T follicular helper cell (primary cell): ENCODE data around the gene NAGPA.
A peak's percentile ranks its signal among the peaks of the same experiment; 100 is the strongest.
"Not testable (repeated sequence)": the region's sequence is repeated elsewhere in the genome, so short reads cannot be mapped to it uniquely, and the experiment has no call there.

Source experiments
- DNase-seq: peaks from one replicate; pipeline ENCODE4 v3.0.0-alpha.2; 2020; ENCODE audit warnings: low read depth

Gene NAGPA

DNA sequence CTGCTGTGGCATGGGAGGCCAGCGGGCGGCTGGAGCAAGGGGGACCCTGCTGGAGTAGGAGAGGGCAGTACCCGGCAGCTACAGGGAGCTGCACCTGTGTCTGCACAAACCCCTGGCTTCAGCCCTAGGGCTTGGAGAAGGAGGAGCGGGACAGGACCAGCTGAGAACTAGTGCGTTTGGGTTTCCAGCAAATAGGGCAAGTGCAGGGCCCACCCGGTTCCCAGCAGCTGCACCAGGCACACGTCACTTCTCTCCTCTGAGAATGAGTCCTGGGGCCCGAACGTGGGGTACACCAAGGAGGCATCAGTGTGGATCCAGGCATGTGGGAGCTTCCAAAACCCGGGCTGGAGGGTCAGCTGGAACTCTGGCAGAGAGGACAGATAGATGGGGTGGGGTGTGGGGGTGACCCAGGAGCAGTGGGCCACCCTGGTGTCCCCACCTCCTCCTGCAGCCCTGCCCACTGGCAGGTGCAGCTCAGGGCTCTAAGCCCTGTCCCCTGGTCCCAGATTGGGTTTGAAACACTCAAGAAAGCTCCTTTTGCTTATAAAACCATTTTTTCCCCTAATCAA lies 26.4 kb upstream of the NAGPA start:
- DNase-seq = no peak

- DNase-seq = no peak
Measured at GRCh38 chr16:5059386-5060072, 25.8 kb upstream of the NAGPA start.

DNA sequence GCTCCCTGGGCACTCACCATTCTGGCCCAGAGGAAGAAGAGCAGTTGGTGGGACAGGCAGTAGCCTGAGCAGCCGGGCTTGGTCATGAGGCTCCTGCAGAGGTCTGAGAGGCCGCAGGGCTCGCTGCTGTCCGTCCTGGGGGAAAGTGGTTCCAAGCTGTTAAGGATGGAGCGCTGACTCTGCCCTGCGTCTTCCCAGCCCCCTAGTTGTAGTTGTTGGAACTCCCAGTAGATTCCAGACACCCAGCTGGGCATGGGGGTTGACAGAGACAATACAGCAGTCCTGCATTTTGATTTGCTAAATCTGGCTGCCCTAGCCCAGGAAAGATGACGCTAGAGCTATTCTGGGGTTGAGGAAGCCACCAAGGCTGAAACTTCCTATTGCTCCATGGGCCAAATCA lies 24.7 kb upstream of the NAGPA start:
- DNase-seq = no peak

DNA sequence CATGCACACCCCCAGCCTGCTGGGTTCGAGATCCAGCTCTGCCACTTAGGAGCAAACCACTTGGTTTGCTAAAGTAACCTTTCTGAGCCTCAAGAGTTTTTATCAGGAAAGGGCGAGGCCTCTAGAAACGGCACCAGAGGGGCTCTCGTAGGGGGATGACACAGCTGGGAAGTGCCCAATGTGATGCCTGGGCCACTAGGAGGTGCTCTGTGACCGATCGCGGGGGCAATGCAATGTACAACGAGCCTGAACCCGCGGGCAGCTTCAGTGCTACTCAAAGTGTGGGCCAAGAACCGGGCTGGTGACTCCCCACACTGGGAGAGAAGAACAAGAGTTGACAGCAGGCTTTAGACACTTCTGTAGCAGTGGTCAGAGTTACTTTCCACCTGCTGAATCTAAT lies 22.6 kb upstream of the NAGPA start:
- DNase-seq = peak; percentile 4

DNA sequence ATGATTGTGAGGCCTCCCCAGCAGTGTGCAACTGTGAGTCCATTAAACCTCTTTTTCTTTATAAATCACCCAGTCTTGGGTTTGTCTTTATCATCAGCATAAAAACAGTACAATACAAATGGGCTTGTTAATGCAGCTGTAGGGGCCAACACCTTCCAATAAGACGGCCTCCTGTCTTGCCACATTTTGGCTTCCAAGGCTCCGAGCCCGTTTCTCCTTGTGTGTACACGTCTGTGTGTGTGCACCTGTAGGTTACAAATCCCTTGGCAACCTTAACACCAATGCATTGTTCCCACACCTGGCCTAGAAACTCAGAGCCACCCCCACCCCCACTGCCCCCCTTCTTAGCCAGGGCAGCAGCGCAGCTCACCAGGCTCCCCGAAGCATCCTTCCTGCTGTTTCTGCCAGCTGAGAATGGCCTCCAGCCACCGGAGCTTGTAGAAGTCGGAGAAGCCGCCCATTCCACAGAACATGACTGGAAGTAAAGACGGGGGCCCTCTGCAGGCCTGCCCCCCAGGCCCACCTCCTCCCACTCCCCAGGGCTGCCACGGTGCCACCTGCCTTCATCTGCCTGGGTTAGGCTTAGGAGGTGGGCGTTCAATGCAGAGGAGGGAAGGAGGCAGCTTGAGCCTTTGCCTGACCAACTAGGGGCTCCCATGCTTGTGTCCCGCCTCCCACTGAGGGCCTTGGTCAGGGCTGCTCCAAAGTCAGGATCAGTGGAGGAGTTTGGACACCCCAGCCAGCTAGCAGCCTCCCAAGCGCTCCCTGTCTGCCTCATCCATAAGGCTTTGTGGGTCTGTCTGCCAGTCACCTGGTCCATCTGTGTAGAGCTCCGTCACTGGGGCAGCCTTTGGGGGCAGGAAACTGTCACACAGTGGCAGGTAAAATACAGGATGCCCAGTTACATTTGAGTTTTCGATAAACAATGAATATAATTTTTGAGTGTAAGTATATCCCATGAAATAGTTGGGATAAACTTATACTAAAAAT lies 21.4 kb upstream of the NAGPA start:
- DNase-seq = no peak

GRCh38 chr16:5046914-5047313 lies 13.2 kb upstream of the NAGPA start:
- DNase-seq = no peak

GRCh38 chr16:5045499-5046115 lies 11.9 kb upstream of the NAGPA start:
- DNase-seq = no peak

DNA sequence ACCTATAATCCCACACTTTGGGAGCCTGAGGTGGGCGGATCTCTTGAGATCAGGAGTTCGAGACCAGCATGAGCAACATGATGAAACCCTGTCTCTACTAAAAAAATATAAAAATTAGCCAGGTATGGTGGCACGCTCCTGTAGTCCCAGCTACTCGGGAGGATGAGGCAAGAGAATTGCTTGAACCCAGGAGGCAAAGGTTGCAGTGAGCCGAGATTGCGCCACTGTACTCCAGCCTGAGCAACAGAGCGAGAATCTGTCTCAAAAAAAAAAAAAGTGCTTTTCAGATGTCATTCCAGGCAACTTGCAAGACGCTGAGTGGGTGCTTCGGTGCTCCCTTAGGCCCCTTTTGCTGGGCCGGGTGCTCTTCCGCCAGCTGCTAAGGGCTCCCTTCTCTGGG lies 10.8 kb upstream of the NAGPA start:
- not testable (repeated sequence) for DNase-seq

DNA sequence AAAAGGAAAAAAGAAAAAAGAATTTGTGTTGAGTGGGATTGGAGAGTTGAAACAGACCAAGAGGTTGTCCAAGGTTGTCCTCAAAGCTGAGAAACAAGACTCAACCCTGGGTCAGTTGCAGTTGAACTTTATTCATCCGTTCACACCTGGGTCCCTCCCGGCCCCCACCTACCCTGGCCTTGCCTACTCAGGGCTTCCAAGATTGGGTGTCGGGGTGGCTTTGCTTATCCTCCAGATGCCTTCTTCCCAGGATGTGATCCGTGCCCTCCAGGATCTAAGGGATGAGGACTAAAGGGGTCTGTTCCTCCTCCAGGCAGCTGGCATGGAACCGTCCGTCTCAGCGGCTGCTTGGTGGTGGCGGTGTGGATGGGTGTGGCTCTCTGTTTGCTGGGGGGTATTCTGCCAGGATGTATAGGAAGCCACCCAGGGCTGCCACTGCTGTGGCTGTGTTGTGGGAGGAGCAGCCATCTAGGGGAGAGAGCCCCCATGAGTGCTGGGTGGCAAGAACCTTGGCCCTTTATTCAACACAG lies 10.3 kb upstream of the NAGPA start:
- DNase-seq = no peak

DNA sequence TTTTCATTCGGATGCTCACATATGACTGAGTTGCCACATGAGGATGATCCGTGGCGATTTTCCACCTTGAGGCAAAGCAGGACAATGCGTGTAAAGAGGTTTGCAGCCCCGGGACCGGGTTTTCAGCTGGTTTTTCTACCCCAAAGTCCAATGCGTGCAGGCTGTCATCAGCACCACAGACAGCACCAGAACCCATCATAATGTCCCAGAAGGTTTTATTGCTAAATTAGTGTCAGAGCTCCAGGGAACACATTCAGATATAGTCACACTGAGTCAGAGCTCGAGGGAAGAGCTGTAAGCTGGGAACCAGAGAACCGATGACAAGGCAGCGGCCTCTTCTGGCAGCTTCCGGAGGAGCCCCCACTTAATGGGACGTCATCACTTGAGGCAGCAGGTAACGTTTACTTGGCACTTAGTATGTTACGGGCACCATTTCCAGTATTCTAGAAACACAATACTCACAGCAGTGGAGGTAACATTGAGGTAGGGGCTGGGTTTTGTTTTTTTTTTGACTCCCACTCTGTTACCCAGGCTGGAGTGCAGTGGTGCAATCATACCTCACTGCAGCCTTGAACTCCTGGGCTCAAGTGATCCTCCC lies 8.9 kb upstream of the NAGPA start:
- DNase-seq = no peak

GRCh38 chr16:5041600-5042133 lies 7.9 kb upstream of the NAGPA start:
- DNase-seq = no peak

DNA sequence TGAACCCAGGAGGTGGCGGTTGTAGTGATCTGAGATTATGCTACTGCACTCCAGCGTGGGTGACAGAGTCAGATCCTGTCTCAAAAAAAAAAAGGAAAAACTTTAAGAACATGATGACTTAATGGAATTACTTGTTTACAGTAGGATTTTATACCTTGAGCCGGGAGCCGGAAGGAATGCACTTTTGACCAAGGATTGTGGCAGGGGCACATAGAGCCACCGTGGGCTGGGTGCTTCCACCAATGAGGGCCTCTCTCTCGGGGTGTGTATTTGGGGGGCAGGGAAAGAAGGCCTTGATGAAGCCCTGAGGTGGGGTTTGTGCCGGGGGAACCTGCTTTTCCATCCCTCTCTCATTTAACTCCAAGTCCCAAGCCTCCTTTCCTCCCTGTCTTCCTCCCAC lies 6.7 kb upstream of the NAGPA start:
- DNase-seq = no peak

- DNase-seq = no peak
Measured at GRCh38 chr16:5036228-5037156, 2.8 kb upstream of the NAGPA start.

- DNase-seq = no peak
Measured at GRCh38 chr16:5035909-5036227, 2.1 kb upstream of the NAGPA start.

DNA sequence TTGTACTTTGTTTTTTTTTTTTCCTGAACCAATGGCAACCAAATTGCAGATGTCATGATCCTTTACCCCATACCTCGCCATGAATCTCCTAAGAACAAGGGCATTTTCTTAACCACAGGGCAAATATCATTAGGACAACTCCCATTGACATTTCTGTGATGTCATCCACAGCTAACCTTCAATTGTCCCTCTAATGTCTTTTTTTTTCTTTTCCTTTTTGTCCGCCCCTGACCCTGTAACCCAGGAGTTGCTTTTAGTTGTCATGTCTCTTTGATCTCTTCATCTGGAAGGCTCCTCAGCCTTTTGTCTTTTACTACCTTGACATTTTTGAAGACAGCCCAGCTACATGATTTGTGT lies 410 bp upstream of the NAGPA start:
- DNase-seq = no peak

DNA sequence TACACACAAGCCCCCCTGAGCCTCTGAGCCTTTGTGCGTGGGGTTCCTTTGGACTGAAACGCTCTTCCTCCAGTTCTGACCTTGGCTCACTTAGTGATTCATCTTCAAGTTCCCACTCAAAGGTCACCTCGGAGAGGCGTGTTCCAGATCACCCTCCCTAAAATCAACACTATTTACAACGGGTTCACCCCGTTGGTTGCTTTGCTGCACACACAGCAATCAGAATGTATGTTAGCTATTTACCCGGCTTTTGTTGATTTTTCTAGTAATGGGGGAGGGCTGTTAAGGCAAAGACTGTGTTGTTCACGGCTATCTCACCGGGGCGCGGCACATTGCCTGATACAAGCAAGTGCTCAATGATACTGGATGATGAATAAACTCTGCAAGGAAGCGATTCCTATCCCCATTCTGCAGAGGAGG lies 977 bp downstream of the NAGPA start:
- DNase-seq = no peak

DNA sequence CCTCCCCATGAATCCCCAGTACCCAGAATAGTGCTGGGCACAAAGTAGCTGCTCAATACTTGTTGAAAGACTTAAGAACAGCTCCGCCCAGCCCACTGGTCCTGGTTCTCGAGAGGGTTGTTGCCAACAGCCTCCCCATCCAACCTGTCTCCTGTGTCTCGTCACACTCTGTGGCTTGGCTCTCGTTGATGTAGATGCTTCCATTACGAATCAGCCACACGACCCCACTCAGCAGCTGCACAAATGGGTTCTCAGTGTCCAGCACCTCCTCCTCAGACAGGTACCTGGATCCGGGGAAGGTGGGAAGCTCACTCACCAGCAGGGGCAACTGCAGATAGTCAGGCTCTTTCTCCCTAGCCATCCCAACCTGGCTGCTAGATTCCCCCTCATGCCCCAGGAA lies 2.1 kb downstream of the NAGPA start:
- no peak for DNase-seq

- no peak for DNase-seq
Measured at GRCh38 chr16:5030251-5030870, 3.4 kb downstream of the NAGPA start.

DNA sequence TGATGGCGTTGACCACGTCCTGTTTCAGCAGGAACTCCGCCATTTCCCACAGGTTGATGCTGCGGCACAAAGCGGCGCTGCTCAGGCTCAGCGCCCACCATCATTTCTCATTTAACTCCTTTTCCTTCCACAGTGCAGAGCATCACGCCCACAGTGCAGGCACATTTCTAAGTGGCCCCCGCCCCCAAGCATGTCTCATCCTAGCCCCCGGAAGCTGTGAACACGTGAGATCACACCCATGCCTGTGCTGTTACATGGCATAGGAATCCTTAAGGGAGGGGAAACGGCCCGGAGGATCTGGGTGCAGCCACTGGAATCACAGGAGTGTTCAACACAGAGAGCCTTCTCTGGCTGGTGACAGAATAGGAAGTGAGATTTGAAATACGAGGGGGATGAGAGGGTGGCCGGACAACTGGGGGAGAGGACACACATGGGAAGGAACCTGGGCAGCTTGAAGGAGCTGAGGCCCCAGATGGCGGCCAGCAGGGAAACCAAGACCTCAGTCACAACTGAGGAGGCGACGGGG lies 4.7 kb downstream of the NAGPA start:
- no peak for DNase-seq
